Measurements from ENCODE around the gene ST7L.

The ST7L gene

GRCh38 chr1:112478314-112478713, 140.6 kb downstream of the ST7L start:
- DNase-seq = no peak

- no peak for DNase-seq
Measured at GRCh38 chr1:112477550-112477949, 141.4 kb downstream of the ST7L start.
